ENCODE results near the gene XPO6. TPM values are rescaled to one million over a fixed set of nuclear protein-coding genes. Genes with fewer than 3 reads are reported as not detected.

Gene XPO6
- total RNA-seq, 1 donor from 2014 or later, result 84.8 TPM

- DNase-seq (ENCODE audit: low read depth), result no peak
- H3K27me3 ChIP-seq (ENCODE audit: control insufficient read depth, insufficient read depth, low read length), result no peaks in the 10 kb centered on the region
Measured at GRCh38 chr16:28145796-28146195, 66.0 kb downstream of the XPO6 start.

DNA sequence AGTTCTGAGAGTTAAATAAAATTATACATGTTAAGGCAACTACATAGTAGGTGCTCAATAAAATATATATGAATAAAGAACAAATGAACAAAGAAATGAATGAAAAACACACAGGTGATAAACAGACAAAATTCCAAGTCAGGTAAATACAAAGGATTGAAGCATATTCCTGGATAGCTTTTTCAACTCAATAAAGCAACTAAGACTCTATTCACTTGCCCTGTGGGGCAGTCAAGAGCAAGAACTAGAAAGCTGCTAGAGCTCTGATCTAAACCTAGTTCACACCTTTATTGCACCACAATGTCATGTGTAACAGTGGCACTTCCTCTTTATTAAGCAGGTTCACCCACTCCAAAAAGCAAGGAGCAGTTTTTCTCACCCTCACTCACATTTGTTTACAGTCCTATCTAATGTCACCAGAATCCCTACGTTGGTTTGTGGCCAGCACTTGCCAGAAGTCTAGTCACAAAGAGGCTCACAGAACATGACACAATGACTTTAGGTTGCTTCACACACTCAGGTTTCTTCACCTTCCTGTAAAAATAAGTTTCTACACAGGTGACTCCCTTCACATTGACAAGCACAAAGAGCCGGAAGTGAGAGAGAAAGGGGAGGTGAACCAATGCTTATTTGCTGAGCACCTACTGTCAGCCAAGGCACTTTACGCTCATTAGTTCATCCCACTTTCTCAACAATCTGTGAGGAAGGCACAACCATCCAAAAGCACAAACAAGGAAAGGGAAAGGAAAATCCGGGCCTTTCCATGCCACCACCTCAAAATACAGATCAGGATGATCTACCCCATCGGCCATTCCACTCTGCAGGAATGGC, 70.8 kb downstream of the XPO6 start:
- FAIRE-seq, result peak; percentile 79
- Histone ChIP-seq H3K27me3 (ENCODE audit: control insufficient read depth, insufficient read depth, low read length) (no peaks in the 10 kb centered on the region), H3K36me3 (ENCODE audit: control insufficient read depth, insufficient read depth, low read length) (peaks cover 8% of the 10 kb centered on the region), H3K4me3 (ENCODE audit: low read depth, low read length) (no peak overlapping the region)
- TF ChIP-seq, protein P1, sequence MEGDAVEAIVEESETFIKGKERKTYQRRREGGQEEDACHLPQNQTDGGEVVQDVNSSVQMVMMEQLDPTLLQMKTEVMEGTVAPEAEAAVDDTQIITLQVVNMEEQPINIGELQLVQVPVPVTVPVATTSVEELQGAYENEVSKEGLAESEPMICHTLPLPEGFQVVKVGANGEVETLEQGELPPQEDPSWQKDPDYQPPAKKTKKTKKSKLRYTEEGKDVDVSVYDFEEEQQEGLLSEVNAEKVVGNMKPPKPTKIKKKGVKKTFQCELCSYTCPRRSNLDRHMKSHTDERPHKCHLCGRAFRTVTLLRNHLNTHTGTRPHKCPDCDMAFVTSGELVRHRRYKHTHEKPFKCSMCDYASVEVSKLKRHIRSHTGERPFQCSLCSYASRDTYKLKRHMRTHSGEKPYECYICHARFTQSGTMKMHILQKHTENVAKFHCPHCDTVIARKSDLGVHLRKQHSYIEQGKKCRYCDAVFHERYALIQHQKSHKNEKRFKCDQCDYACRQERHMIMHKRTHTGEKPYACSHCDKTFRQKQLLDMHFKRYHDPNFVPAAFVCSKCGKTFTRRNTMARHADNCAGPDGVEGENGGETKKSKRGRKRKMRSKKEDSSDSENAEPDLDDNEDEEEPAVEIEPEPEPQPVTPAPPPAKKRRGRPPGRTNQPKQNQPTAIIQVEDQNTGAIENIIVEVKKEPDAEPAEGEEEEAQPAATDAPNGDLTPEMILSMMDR (IDR thresholded peaks at IDR 0.05; ENCODE audit: insufficient read depth, low read length, severe bottlenecking), result peak; percentile 27
- DNase-seq (ENCODE audit: low read depth), result peak; percentile 79

More at GRCh38 chr16:28145796-28146195, 66.0 kb downstream of the XPO6 start:
- no peak for FAIRE-seq
- no peak overlapping the region for H3K4me3 ChIP-seq (ENCODE audit: low read depth, low read length)
- TF ChIP-seq, protein P1 (IDR thresholded peaks at IDR 0.05; ENCODE audit: insufficient read depth, low read length, severe bottlenecking), result no peak
- H3K36me3 ChIP-seq (ENCODE audit: control insufficient read depth, insufficient read depth, low read length), result peaks cover 11% of the 10 kb centered on the region

DNA sequence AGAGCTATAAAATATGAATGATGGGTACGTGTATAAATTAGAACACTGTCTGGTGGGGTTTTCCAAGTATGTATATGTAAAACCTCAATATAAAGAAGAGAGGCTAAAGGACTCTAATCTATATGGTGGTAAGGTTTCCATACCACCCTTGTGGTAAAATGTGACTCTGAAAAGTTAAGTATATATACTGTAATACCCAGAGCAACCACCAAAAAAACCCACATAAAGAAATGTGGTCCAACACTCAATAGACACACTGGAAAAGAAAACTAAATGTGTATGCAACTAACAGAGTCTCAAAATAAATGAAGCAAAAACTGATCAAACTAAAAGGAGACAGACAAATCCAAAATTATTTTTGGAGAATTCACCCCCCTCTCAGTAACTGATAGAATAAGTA, 72.2 kb downstream of the XPO6 start:
- TF ChIP-seq, protein P1 (IDR thresholded peaks at IDR 0.05; ENCODE audit: insufficient read depth, low read length, severe bottlenecking), result no peak
- DNase-seq (ENCODE audit: low read depth), result no peak
- FAIRE-seq, result no peak
- Histone ChIP-seq H3K4me3 (ENCODE audit: low read depth, low read length) (no peak overlapping the region), H3K36me3 (ENCODE audit: control insufficient read depth, insufficient read depth, low read length) (peaks cover 11% of the 10 kb centered on the region), H3K27me3 (ENCODE audit: control insufficient read depth, insufficient read depth, low read length) (no peaks in the 10 kb centered on the region)

- FAIRE-seq (no peak), DNase-seq (ENCODE audit: low read depth) (no peak)
- H3K4me3 ChIP-seq (ENCODE audit: low read depth, low read length), result no peak overlapping the region
- TF ChIP-seq, protein P1 (IDR thresholded peaks at IDR 0.05; ENCODE audit: insufficient read depth, low read length, severe bottlenecking), result no peak
- no peaks in the 10 kb centered on the region for H3K27me3 ChIP-seq (ENCODE audit: control insufficient read depth, insufficient read depth, low read length)
- H3K36me3 ChIP-seq (ENCODE audit: control insufficient read depth, insufficient read depth, low read length), result peaks cover 21% of the 10 kb centered on the region
Measured at GRCh38 chr16:28136751-28137434, 74.9 kb downstream of the XPO6 start.

DNA sequence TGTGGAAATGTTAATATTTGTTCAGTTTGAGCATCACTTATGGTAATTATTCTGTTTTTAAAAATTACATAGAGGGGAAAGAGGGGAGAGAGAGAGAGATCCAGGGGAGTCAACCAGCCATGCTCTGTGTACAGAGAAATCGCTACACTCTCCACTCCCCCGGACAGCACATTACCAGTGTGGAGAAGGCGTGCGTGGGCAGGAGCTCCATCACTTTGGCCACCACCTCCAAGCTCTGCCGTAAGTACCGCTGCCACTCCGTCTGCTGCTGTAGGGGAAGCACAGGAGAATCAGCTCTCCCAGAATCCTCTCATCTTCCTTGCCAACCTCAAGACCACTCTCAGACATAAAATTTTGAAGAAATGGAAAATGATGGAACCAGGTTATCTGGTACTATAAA, 78.1 kb downstream of the XPO6 start:
- TF ChIP-seq, protein P1 (IDR thresholded peaks at IDR 0.05; ENCODE audit: insufficient read depth, low read length, severe bottlenecking), result no peak
- peaks cover 33% of the 10 kb centered on the region for H3K36me3 ChIP-seq (ENCODE audit: control insufficient read depth, insufficient read depth, low read length)

More for the DNA sequence above, 78.1 kb downstream of the XPO6 start:
- no peak overlapping the region for H3K4me3 ChIP-seq (ENCODE audit: low read depth, low read length)
- DNase-seq (ENCODE audit: low read depth) (no peak), FAIRE-seq (no peak)
- no peaks in the 10 kb centered on the region for H3K27me3 ChIP-seq (ENCODE audit: control insufficient read depth, insufficient read depth, low read length)

All from bronchial epithelial cell (primary cell).